Measurements from ENCODE around the gene PDCD11.
A peak's percentile ranks its signal among the peaks of the same experiment; 100 is the strongest.

PDCD11 gene

GRCh38 chr10:103397191-103397825, 882 bp downstream of the PDCD11 start:
- Histone ChIP-seq H3K9me3 (ENCODE audit: insufficient read depth, low read depth, low read length) (no peaks in the 10 kb centered on the region), H3K18ac (ENCODE audit: low read length) (no peak overlapping the region), H3K79me2 (ENCODE audit: control insufficient read depth, insufficient read depth, low read length, poor library complexity) (peaks cover 18% of the 10 kb centered on the region), H3K4me3 (ENCODE audit: low read depth, low read length) (no peak overlapping the region), H2AFZ (ENCODE audit: insufficient read depth, low read length, poor library complexity) (peak overlapping the region; percentile 57), H2BK12ac (ENCODE audit: low read length) (no peak overlapping the region), H4K91ac (ENCODE audit: low read depth, low read length) (no peak overlapping the region), H3K27me3 (ENCODE audit: insufficient read depth, low read length) (no peaks in the 10 kb centered on the region), H2BK120ac (ENCODE audit: insufficient read depth, low read length, poor library complexity) (no peak overlapping the region), H4K12ac (ENCODE audit: low read depth, low read length) (peak overlapping the region; percentile 80), H3K9ac (ENCODE audit: low read length) (no peak overlapping the region), H2AK5ac (ENCODE audit: low read length) (no peak overlapping the region), H3K36me3 (ENCODE audit: control insufficient read depth in 1 of 2, insufficient read depth in 2 of 2, low read length in 2 of 2) (peaks cover 14 to 31% of the 10 kb centered on the region in 2 experiments), H2BK5ac (ENCODE audit: low read depth, low read length, poor library complexity) (no peak overlapping the region), H3K14ac (ENCODE audit: low read length) (no peak overlapping the region), H3K4ac (ENCODE audit: low read depth, low read length) (peak overlapping the region; percentile 95), H3K23ac (ENCODE audit: low read length) (no peak overlapping the region), H3K4me2 (ENCODE audit: low read length) (peak overlapping the region; percentile 69), H3K27ac (ENCODE audit: low read depth, low read length) (no peak overlapping the region), H4K8ac (ENCODE audit: low read depth, low read length) (no peak overlapping the region), H3K4me1 (ENCODE audit: control insufficient read depth in 1 of 2, insufficient read depth in 2 of 2, low read length in 2 of 2) (peaks cover 3 to 12% of the 10 kb centered on the region in 2 experiments), H3K79me1 (ENCODE audit: low read length) (peaks cover 7% of the 10 kb centered on the region)
- WGBS (ENCODE audit: extremely low coverage, insufficient coverage, insufficient read length) = no CpG with 5 or more reads among the region's 19 CpGs
- no peak for DNase-seq

- no peak overlapping the region for H2AK5ac ChIP-seq (ENCODE audit: low read length)
- H3K18ac ChIP-seq (ENCODE audit: low read length) = no peak overlapping the region
- no peak for DNase-seq
- no peak overlapping the region for H3K14ac ChIP-seq (ENCODE audit: low read length)
- no peak overlapping the region for H2AFZ ChIP-seq (ENCODE audit: insufficient read depth, low read length, poor library complexity)
- H3K27me3 ChIP-seq (ENCODE audit: insufficient read depth, low read length) = no peaks in the 10 kb centered on the region
- no peak overlapping the region for H3K4me3 ChIP-seq (ENCODE audit: low read depth, low read length)
- H2BK12ac ChIP-seq (ENCODE audit: low read length) = no peak overlapping the region
- H4K91ac ChIP-seq (ENCODE audit: low read depth, low read length) = no peak overlapping the region
- no peak overlapping the region for H2BK5ac ChIP-seq (ENCODE audit: low read depth, low read length, poor library complexity)
- H4K8ac ChIP-seq (ENCODE audit: low read depth, low read length) = no peak overlapping the region
- H3K9ac ChIP-seq (ENCODE audit: low read length) = no peak overlapping the region
- H3K4me2 ChIP-seq (ENCODE audit: low read length) = no peak overlapping the region
- no peaks in the 10 kb centered on the region for H3K79me2 ChIP-seq (ENCODE audit: control insufficient read depth, insufficient read depth, low read length, poor library complexity)
- WGBS (ENCODE audit: extremely low coverage, insufficient coverage, insufficient read length) = no CpG with 5 or more reads among the region's 2 CpGs
- no peak overlapping the region for H3K4ac ChIP-seq (ENCODE audit: low read depth, low read length)
- no peaks in the 10 kb centered on the region for H3K79me1 ChIP-seq (ENCODE audit: low read length)
- H3K4me1 ChIP-seq (ENCODE audit: control insufficient read depth in 1 of 2, insufficient read depth in 2 of 2, low read length in 2 of 2) = no peaks in the 10 kb centered on the region
- H2BK120ac ChIP-seq (ENCODE audit: insufficient read depth, low read length, poor library complexity) = no peak overlapping the region
- H3K27ac ChIP-seq (ENCODE audit: low read depth, low read length) = no peak overlapping the region
- no peak overlapping the region for H3K23ac ChIP-seq (ENCODE audit: low read length)
- H3K36me3 ChIP-seq (ENCODE audit: control insufficient read depth in 1 of 2, insufficient read depth in 2 of 2, low read length in 2 of 2) = peaks cover 55 to 76% of the 10 kb centered on the region in 2 experiments
- H4K12ac ChIP-seq (ENCODE audit: low read depth, low read length) = no peak overlapping the region
- no peaks in the 10 kb centered on the region for H3K9me3 ChIP-seq (ENCODE audit: insufficient read depth, low read depth, low read length)
These were observed 17.1 kb downstream of the PDCD11 start for GRCh38 chr10:103413564-103413963.

- no CpG with 5 or more reads among the region's 8 CpGs for WGBS (ENCODE audit: extremely low coverage, insufficient coverage, insufficient read length)
- Histone ChIP-seq H2BK12ac (ENCODE audit: low read length) (no peak overlapping the region), H3K23ac (ENCODE audit: low read length) (no peak overlapping the region), H3K4me2 (ENCODE audit: low read length) (no peak overlapping the region), H3K9ac (ENCODE audit: low read length) (no peak overlapping the region), H3K4me3 (ENCODE audit: low read depth, low read length) (no peak overlapping the region), H3K9me3 (ENCODE audit: insufficient read depth, low read depth, low read length) (no peaks in the 10 kb centered on the region), H2BK5ac (ENCODE audit: low read depth, low read length, poor library complexity) (no peak overlapping the region), H4K91ac (ENCODE audit: low read depth, low read length) (no peak overlapping the region), H3K36me3 (ENCODE audit: control insufficient read depth in 1 of 2, insufficient read depth in 2 of 2, low read length in 2 of 2) (peaks cover 64 to 84% of the 10 kb centered on the region in 2 experiments), H3K18ac (ENCODE audit: low read length) (no peak overlapping the region), H3K79me2 (ENCODE audit: control insufficient read depth, insufficient read depth, low read length, poor library complexity) (no peaks in the 10 kb centered on the region), H3K27ac (ENCODE audit: low read depth, low read length) (no peak overlapping the region), H4K8ac (ENCODE audit: low read depth, low read length) (no peak overlapping the region), H2AFZ (ENCODE audit: insufficient read depth, low read length, poor library complexity) (no peak overlapping the region), H3K14ac (ENCODE audit: low read length) (no peak overlapping the region), H3K4ac (ENCODE audit: low read depth, low read length) (no peak overlapping the region), H3K79me1 (ENCODE audit: low read length) (no peaks in the 10 kb centered on the region), H2BK120ac (ENCODE audit: insufficient read depth, low read length, poor library complexity) (no peak overlapping the region), H3K27me3 (ENCODE audit: insufficient read depth, low read length) (no peaks in the 10 kb centered on the region), H4K12ac (ENCODE audit: low read depth, low read length) (no peak overlapping the region), H3K4me1 (ENCODE audit: control insufficient read depth in 1 of 2, insufficient read depth in 2 of 2, low read length in 2 of 2) (no peaks in the 10 kb centered on the region), H2AK5ac (ENCODE audit: low read length) (no peak overlapping the region)
- DNase-seq = no peak
These were observed 19.2 kb downstream of the PDCD11 start for GRCh38 chr10:103415581-103415980.

- no peak overlapping the region for H4K91ac ChIP-seq (ENCODE audit: low read depth, low read length)
- peaks cover 64 to 88% of the 10 kb centered on the region in 2 experiments for H3K36me3 ChIP-seq (ENCODE audit: control insufficient read depth in 1 of 2, insufficient read depth in 2 of 2, low read length in 2 of 2)
- no CpG with 5 or more reads among the region's 8 CpGs for WGBS (ENCODE audit: extremely low coverage, insufficient coverage, insufficient read length)
- no peak overlapping the region for H2BK5ac ChIP-seq (ENCODE audit: low read depth, low read length, poor library complexity)
- H2BK120ac ChIP-seq (ENCODE audit: insufficient read depth, low read length, poor library complexity) = no peak overlapping the region
- DNase-seq = peak; percentile 72 to 86
- H3K27me3 ChIP-seq (ENCODE audit: insufficient read depth, low read length) = no peaks in the 10 kb centered on the region
- H4K12ac ChIP-seq (ENCODE audit: low read depth, low read length) = no peak overlapping the region
- H3K79me1 ChIP-seq (ENCODE audit: low read length) = no peaks in the 10 kb centered on the region
- no peak overlapping the region for H4K8ac ChIP-seq (ENCODE audit: low read depth, low read length)
- no peak overlapping the region for H3K4me2 ChIP-seq (ENCODE audit: low read length)
- H3K9me3 ChIP-seq (ENCODE audit: insufficient read depth, low read depth, low read length) = no peaks in the 10 kb centered on the region
- no peak overlapping the region for H3K9ac ChIP-seq (ENCODE audit: low read length)
- no peaks in the 10 kb centered on the region for H3K4me1 ChIP-seq (ENCODE audit: control insufficient read depth in 1 of 2, insufficient read depth in 2 of 2, low read length in 2 of 2)
- H3K27ac ChIP-seq (ENCODE audit: low read depth, low read length) = no peak overlapping the region
- H2AK5ac ChIP-seq (ENCODE audit: low read length) = no peak overlapping the region
- no peak overlapping the region for H2AFZ ChIP-seq (ENCODE audit: insufficient read depth, low read length, poor library complexity)
- no peak overlapping the region for H2BK12ac ChIP-seq (ENCODE audit: low read length)
- no peak overlapping the region for H3K18ac ChIP-seq (ENCODE audit: low read length)
- H3K4me3 ChIP-seq (ENCODE audit: low read depth, low read length) = no peak overlapping the region
- no peak overlapping the region for H3K14ac ChIP-seq (ENCODE audit: low read length)
- no peak overlapping the region for H3K4ac ChIP-seq (ENCODE audit: low read depth, low read length)
- no peaks in the 10 kb centered on the region for H3K79me2 ChIP-seq (ENCODE audit: control insufficient read depth, insufficient read depth, low read length, poor library complexity)
- H3K23ac ChIP-seq (ENCODE audit: low read length) = no peak overlapping the region
These were observed 20.2 kb downstream of the PDCD11 start for GRCh38 chr10:103416436-103417147.

Data from trophoblast cell (in vitro differentiated cells and primary cell).